HCT116 (cell line): ENCODE data around the gene ARHGEF40. TPM values are rescaled to one million over a fixed set of nuclear protein-coding genes. Genes with fewer than 3 reads are reported as not detected.
A peak's percentile ranks its signal among the peaks of the same experiment; 100 is the strongest.

ENCODE experiments used
- ATAC-seq: fragments of 200-7000 bp; cut with Tn5 transposase; 2 replicates; pipeline ENCODE4 v1.9.1; 2020; ENCODE audit warnings: mild to moderate bottlenecking, moderate library complexity
- BruUV-seq: library from RNA; stranded (reverse); fragments of 400-500 nt; replicated peaks from 2 replicates; lab custom pipeline; 2021; lab: Mats Ljungman, UMichigan
- CTCF ChIA-PET: fragments of 300-600 bp; sonication (Branson Sonifier 250); formaldehyde crosslinking; loops from one replicate; lab custom pipeline; 2021; ENCODE audit warnings: antibody characterized with exemption; lab: Charles Lee
- POLR2A ChIA-PET: fragments of 300-600, 350-600 bp; sonication (Branson Sonifier 250); formaldehyde crosslinking; loops from one replicate; lab custom pipeline; 2021; ENCODE audit warnings: antibody characterized with exemption; lab: Charles Lee
- RAD21 ChIA-PET, 2 experiments: fragments of 300-600 bp; sonication (Branson Sonifier 250); formaldehyde crosslinking; loops; one replicate each; lab custom pipeline; 2023; ENCODE audit warnings: low total read pairs in 2 of 2; ENCODE audit not compliant: uncharacterized antibody in 2 of 2, unreplicated experiment in 2 of 2, low non-redundant PET in 1 of 2; lab: Charles Lee
- DNase-seq: peaks from one replicate; pipeline ENCODE4 v3.0.0-alpha.2; 2010; ENCODE audit warnings: low read depth, low spot score
- H2AFZ ChIP-seq: fragments of 200-600 bp; shearing (Covaris generic), sonication (generic); 2 replicates; pipeline ENCODE4 v1.6.1; 2017; ENCODE audit warnings: low read depth, mixed run types, mixed read lengths, antibody characterized with exemption, low read length; ENCODE audit not compliant: poor library complexity, severe bottlenecking
- H3K27ac ChIP-seq: 2 replicates; pipeline ENCODE4 v1.5.1; 2012; ENCODE audit warnings: low read depth, low read length
- H3K27me3 ChIP-seq: fragments of 200-600 bp; sonication (generic); 2 replicates; pipeline ENCODE4 v1.6.1; 2016; ENCODE audit warnings: mixed run types, low read length, mixed read lengths; ENCODE audit not compliant: insufficient read depth
- H3K36me3 ChIP-seq, 2 experiments: fragments of 200-500 bp in 1 of 2; fragments of 200-600 bp in 1 of 2; sonication (Bioruptor generic) in 1 of 2; sonication (generic) in 1 of 2; 2 replicates each; pipeline versions ENCODE4 v1.5.1 to v1.6.1; 2014 to 2016; ENCODE audit warnings: low read length in 2 of 2, inconsistent platforms in 1 of 2, mixed read lengths in 1 of 2, mixed run types in 1 of 2; ENCODE audit not compliant: insufficient read depth in 2 of 2, control insufficient read depth in 1 of 2
- H3K4me1 ChIP-seq, 2 experiments: fragments of 200-600 bp in 1 of 2; sonication (generic) in 1 of 2; 2 replicates each; pipeline versions ENCODE4 v1.5.1 to v1.6.1; 2012 to 2017; ENCODE audit warnings: low read length in 2 of 2, inconsistent platforms in 1 of 2, mild to moderate bottlenecking in 1 of 2, mixed read lengths in 1 of 2, mixed run types in 1 of 2, moderate library complexity in 1 of 2; ENCODE audit not compliant: insufficient read depth in 2 of 2, control insufficient read depth in 1 of 2
- H3K4me2 ChIP-seq: fragments of 200-600 bp; sonication (generic); 2 replicates; pipeline ENCODE4 v1.6.1; 2017; ENCODE audit warnings: mixed run types, low read length, mixed read lengths
- H3K4me3 ChIP-seq, 2 experiments: fragments of 200-600 bp in 1 of 2; sonication (generic) in 1 of 2; replicated peaks in 1 of 2; 2 replicates each; pipeline ENCODE4 v1.5.1; 2011 to 2016; ENCODE audit warnings: low read length in 2 of 2, control low read depth in 1 of 2, low read depth in 1 of 2, mild to moderate bottlenecking in 1 of 2, mixed read lengths in 1 of 2, mixed run types in 1 of 2
- H3K79me2 ChIP-seq: fragments of 200-600 bp; sonication (generic); 2 replicates; pipeline ENCODE4 v1.6.1; 2017; ENCODE audit warnings: mild to moderate bottlenecking, mixed run types, low read length, moderate library complexity, mixed read lengths; ENCODE audit not compliant: insufficient read depth
- H3K9ac ChIP-seq: fragments of 200-600 bp; sonication (generic); 2 replicates; pipeline ENCODE4 v1.6.1; 2016; ENCODE audit warnings: low read length, mixed read lengths
- H3K9me2 ChIP-seq: fragments of 200-600 bp; sonication (generic), shearing (Covaris generic); 2 replicates; pipeline ENCODE4 v1.6.1; 2017; ENCODE audit warnings: mixed run types, mild to moderate bottlenecking, moderate library complexity; ENCODE audit not compliant: insufficient read depth
- H3K9me3 ChIP-seq, 2 experiments: fragments of 200-500 bp in 1 of 2; fragments of 200-600 bp in 1 of 2; sonication (Bioruptor generic) in 1 of 2; sonication (generic) in 1 of 2; 2 replicates each; pipeline ENCODE4 v1.6.1; 2014 to 2017; ENCODE audit warnings: low read length in 2 of 2, mixed read lengths in 2 of 2, inconsistent platforms in 1 of 2, low read depth in 1 of 2, mild to moderate bottlenecking in 1 of 2, mixed run types in 1 of 2, moderate library complexity in 1 of 2; ENCODE audit not compliant: control insufficient read depth in 1 of 2, insufficient read depth in 1 of 2
- H4K20me1 ChIP-seq: fragments of 200-600 bp; sonication (generic), shearing (Covaris generic); 2 replicates; pipeline ENCODE4 v1.6.1; 2017; ENCODE audit warnings: mixed run types, mild to moderate bottlenecking, moderate library complexity; ENCODE audit not compliant: insufficient read depth
- EGR1 ChIP-seq: IDR thresholded peaks from 2 replicates; pipeline ENCODE4 v1.6.1; 2012; ENCODE audit warnings: low read depth
- EZH2phosphoT487 ChIP-seq: fragments of 200-600 bp; IDR thresholded peaks from 2 replicates; pipeline ENCODE4 v1.6.1; 2018; ENCODE audit warnings: antibody characterized with exemption, borderline replicate concordance
- SIN3A ChIP-seq: IDR thresholded peaks from 2 replicates; pipeline ENCODE4 v1.6.1; 2012; ENCODE audit warnings: low read depth
- SRF ChIP-seq: IDR thresholded peaks from 2 replicates; pipeline ENCODE4 v1.6.1; 2012; ENCODE audit warnings: low read depth
- YY1 ChIP-seq: IDR thresholded peaks from 2 replicates; pipeline ENCODE4 v1.6.1; 2011; ENCODE audit warnings: low read length, low read depth, moderate library complexity, mild to moderate bottlenecking; ENCODE audit not compliant: insufficient replicate concordance; ENCODE audit errors: extremely low read depth
- ZFX ChIP-seq: fragments of 450-650 bp; IDR thresholded peaks from 2 replicates; pipeline ENCODE4 v1.6.1; 2017
- intact Hi-C: fragments of 100-400 bp; cut with micrococcal nuclease; formaldehyde crosslinking; loops from 2 replicates; pipeline ENCODE4 v1.10.0; 2022
- total RNA-seq: library from RNA; stranded (reverse); gene quantifications from one replicate; pipeline ENCODE4 v1.2.1, GENCODE V29; 2021; ENCODE audit not compliant: unreplicated experiment
- TF ChIP-seq, protein P1 (sequence below): IDR thresholded peaks from 2 replicates; pipeline ENCODE4 v1.6.1; 2011; ENCODE audit warnings: mild to moderate bottlenecking, low read length, moderate library complexity; ENCODE audit not compliant: insufficient replicate concordance; ENCODE audit errors: extremely low read depth
- TF ChIP-seq, protein P2 (sequence below): IDR thresholded peaks from 2 replicates; pipeline ENCODE4 v1.6.1; 2012
- TF ChIP-seq, protein P3 (sequence below): IDR thresholded peaks from 2 replicates; pipeline ENCODE4 v1.6.1; 2012; ENCODE audit warnings: low read depth

ARHGEF40 gene
- total RNA-seq, 1 experiment from 2014 or later = 6.3 TPM

DNA sequence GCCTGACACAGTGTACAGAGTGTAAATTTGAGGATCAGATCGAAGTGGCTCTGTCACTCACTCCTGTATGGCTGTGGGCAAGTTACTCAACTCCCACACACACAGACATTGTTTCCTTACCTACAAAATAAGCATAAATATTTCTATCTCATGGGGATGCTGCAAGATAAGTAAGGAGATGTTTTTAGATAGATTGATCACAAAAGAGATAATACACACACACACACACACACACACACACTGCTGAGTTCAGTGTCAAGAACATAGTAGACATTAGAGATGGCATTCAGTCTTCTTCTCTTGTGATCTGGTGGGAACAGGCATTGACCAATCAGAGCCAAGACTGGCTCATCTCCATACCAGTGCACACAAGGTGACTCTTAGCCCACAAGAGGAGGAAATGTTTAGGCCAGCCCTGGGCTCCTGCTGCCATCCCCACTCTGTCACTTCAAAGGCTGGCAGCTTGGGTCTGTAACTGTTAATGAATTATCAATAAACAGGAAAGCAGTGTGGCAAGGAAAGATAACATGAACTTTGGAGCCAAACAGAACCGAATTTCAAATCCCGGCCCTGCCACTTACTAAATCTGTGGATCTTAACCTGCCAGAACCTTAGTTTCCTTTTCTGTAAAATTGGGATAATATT lies 15.9 kb upstream of the ARHGEF40 start:
- Histone ChIP-seq H3K4me2 (no peak overlapping the region), H3K4me1 (no peaks in the 10 kb centered on the region), H3K9ac (no peak overlapping the region), H3K27me3 (no peaks in the 10 kb centered on the region), H3K36me3 (no peaks in the 10 kb centered on the region), H3K27ac (no peak overlapping the region), H3K79me2 (no peaks in the 10 kb centered on the region), H3K9me2 (no peaks in the 10 kb centered on the region), H4K20me1 (no peaks in the 10 kb centered on the region), H2AFZ (no peak overlapping the region)
- DNase-seq = no peak
- BruUV-seq = no TSS peak
- intact Hi-C loops = no loop called here
- peak; percentile 78 for ATAC-seq
- CTCF ChIA-PET = no interaction called here
- POLR2A ChIA-PET = no interaction called here
- TF ChIP-seq, protein P1, sequence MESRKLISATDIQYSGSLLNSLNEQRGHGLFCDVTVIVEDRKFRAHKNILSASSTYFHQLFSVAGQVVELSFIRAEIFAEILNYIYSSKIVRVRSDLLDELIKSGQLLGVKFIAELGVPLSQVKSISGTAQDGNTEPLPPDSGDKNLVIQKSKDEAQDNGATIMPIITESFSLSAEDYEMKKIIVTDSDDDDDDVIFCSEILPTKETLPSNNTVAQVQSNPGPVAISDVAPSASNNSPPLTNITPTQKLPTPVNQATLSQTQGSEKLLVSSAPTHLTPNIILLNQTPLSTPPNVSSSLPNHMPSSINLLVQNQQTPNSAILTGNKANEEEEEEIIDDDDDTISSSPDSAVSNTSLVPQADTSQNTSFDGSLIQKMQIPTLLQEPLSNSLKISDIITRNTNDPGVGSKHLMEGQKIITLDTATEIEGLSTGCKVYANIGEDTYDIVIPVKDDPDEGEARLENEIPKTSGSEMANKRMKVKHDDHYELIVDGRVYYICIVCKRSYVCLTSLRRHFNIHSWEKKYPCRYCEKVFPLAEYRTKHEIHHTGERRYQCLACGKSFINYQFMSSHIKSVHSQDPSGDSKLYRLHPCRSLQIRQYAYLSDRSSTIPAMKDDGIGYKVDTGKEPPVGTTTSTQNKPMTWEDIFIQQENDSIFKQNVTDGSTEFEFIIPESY = no peak
- TF ChIP-seq EZH2phosphoT487 (no peak), EGR1 (no peak), SIN3A (no peak), YY1 (no peak), SRF (no peak), ZFX (no peak)
- TF ChIP-seq, protein P2, sequence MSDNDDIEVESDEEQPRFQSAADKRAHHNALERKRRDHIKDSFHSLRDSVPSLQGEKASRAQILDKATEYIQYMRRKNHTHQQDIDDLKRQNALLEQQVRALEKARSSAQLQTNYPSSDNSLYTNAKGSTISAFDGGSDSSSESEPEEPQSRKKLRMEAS = no peak
- TF ChIP-seq, protein P3, sequence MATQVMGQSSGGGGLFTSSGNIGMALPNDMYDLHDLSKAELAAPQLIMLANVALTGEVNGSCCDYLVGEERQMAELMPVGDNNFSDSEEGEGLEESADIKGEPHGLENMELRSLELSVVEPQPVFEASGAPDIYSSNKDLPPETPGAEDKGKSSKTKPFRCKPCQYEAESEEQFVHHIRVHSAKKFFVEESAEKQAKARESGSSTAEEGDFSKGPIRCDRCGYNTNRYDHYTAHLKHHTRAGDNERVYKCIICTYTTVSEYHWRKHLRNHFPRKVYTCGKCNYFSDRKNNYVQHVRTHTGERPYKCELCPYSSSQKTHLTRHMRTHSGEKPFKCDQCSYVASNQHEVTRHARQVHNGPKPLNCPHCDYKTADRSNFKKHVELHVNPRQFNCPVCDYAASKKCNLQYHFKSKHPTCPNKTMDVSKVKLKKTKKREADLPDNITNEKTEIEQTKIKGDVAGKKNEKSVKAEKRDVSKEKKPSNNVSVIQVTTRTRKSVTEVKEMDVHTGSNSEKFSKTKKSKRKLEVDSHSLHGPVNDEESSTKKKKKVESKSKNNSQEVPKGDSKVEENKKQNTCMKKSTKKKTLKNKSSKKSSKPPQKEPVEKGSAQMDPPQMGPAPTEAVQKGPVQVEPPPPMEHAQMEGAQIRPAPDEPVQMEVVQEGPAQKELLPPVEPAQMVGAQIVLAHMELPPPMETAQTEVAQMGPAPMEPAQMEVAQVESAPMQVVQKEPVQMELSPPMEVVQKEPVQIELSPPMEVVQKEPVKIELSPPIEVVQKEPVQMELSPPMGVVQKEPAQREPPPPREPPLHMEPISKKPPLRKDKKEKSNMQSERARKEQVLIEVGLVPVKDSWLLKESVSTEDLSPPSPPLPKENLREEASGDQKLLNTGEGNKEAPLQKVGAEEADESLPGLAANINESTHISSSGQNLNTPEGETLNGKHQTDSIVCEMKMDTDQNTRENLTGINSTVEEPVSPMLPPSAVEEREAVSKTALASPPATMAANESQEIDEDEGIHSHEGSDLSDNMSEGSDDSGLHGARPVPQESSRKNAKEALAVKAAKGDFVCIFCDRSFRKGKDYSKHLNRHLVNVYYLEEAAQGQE = no peak
- TF ChIP-seq, all 23 proteins: peak for 0
- Histone ChIP-seq H3K9me3 (no peaks in the 10 kb centered on the region), H3K4me3 (no peak overlapping the region)
- RAD21 ChIA-PET = no interaction called here
